ENCODE results near the gene TRIM66. TPM values are rescaled to one million over a fixed set of nuclear protein-coding genes. Genes with fewer than 3 reads are reported as not detected.

Gene TRIM66
- total RNA-seq, 2 experiments from 2014 or later: 24.7 to 28.4 TPM

- H3K4me1 Mint-ChIP-seq (ENCODE audit: low read depth): no peaks in the 10 kb centered on the region
- DNase-seq: no peak
- intact Hi-C loops (cut with micrococcal nuclease): no loop called here
- H3K9me3 Mint-ChIP-seq: no peaks in the 10 kb centered on the region
- ChIA-PET CTCF (no interaction called here), POLR2A (no interaction called here)
- no peak overlapping the region for H3K27ac Mint-ChIP-seq
- no peak for TF ChIP-seq CTCF (IDR thresholded peaks at IDR 0.05)
- no peak for ATAC-seq
- H3K36me3 Mint-ChIP-seq (ENCODE audit: low read depth): peaks cover 11% of the 10 kb centered on the region
- no peaks in the 10 kb centered on the region for H3K27me3 Mint-ChIP-seq
- no peak overlapping the region for H3K4me3 Mint-ChIP-seq
These were observed 30.3 kb downstream of the TRIM66 start for GRCh38 chr11:8652140-8652539.

GRCh38 chr11:8650401-8650990, 32.0 kb downstream of the TRIM66 start:
- H3K4me3 Mint-ChIP-seq: no peak overlapping the region
- H3K9me3 Mint-ChIP-seq: no peaks in the 10 kb centered on the region
- ATAC-seq (no peak), DNase-seq (no peak)
- H3K27me3 Mint-ChIP-seq: no peaks in the 10 kb centered on the region
- ChIA-PET POLR2A (no interaction called here), CTCF (interaction anchor here (0.9 kb wide), 1 partner anchor 11 kb away, joined by 3 read pairs; no protein-coding TSS in a partner anchor)
- intact Hi-C loops (cut with micrococcal nuclease): no loop called here
- no peak for TF ChIP-seq CTCF (IDR thresholded peaks at IDR 0.05)
- H3K36me3 Mint-ChIP-seq (ENCODE audit: low read depth): peaks cover 16% of the 10 kb centered on the region
- H3K27ac Mint-ChIP-seq: no peak overlapping the region
- H3K4me1 Mint-ChIP-seq (ENCODE audit: low read depth): no peaks in the 10 kb centered on the region

GRCh38 chr11:8649361-8649760, 33.1 kb downstream of the TRIM66 start:
- TF ChIP-seq CTCF (IDR thresholded peaks at IDR 0.05): no peak
- Mint-ChIP-seq H3K9me3 (no peaks in the 10 kb centered on the region), H3K36me3 (ENCODE audit: low read depth) (peaks cover 16% of the 10 kb centered on the region), H3K27me3 (no peaks in the 10 kb centered on the region), H3K27ac (no peak overlapping the region), H3K4me1 (ENCODE audit: low read depth) (no peaks in the 10 kb centered on the region), H3K4me3 (no peak overlapping the region)
- DNase-seq (no peak), ATAC-seq (no peak)
- CTCF ChIA-PET: no interaction called here
- POLR2A ChIA-PET: interaction anchor here (1.3 kb wide), 1 partner anchor 33 kb away, joined by 5 read pairs; the partner anchor contains the start of genes RPL27A and TRIM66
- intact Hi-C loops (cut with micrococcal nuclease): no loop called here

GRCh38 chr11:8646873-8647272, 35.6 kb downstream of the TRIM66 start:
- Mint-ChIP-seq H3K4me3 (no peak overlapping the region), H3K27ac (no peak overlapping the region), H3K27me3 (no peaks in the 10 kb centered on the region), H3K4me1 (ENCODE audit: low read depth) (peaks cover 2% of the 10 kb centered on the region), H3K36me3 (ENCODE audit: low read depth) (peaks cover 25% of the 10 kb centered on the region), H3K9me3 (no peaks in the 10 kb centered on the region)
- CTCF ChIA-PET: interaction anchor here (0.6 to 1.1 kb wide), 2 partner anchors 13 to 446 kb away, joined by 3 read pairs; no protein-coding TSS in a partner anchor
- DNase-seq (no peak), ATAC-seq (no peak)
- intact Hi-C loops (cut with micrococcal nuclease): no loop called here
- TF ChIP-seq CTCF (IDR thresholded peaks at IDR 0.05): no peak
- POLR2A ChIA-PET: interaction anchor here (1.1 kb wide), 1 partner anchor 10 kb away, joined by 3 read pairs; no protein-coding TSS in a partner anchor

- ChIA-PET CTCF (interaction anchor here (2.0 kb wide), 1 partner anchor 15 kb away, joined by 4 read pairs; no protein-coding TSS in a partner anchor), POLR2A (no interaction called here)
- no peaks in the 10 kb centered on the region for H3K27me3 Mint-ChIP-seq
- no peak for TF ChIP-seq CTCF (IDR thresholded peaks at IDR 0.05)
- peaks cover 56% of the 10 kb centered on the region for H3K36me3 Mint-ChIP-seq (ENCODE audit: low read depth)
- H3K4me1 Mint-ChIP-seq (ENCODE audit: low read depth): peaks cover 11% of the 10 kb centered on the region
- H3K9me3 Mint-ChIP-seq: no peaks in the 10 kb centered on the region
- intact Hi-C loops (cut with micrococcal nuclease): no loop called here
- H3K27ac Mint-ChIP-seq: peak overlapping the region; percentile 12
- no peak overlapping the region for H3K4me3 Mint-ChIP-seq
- DNase-seq (no peak), ATAC-seq (no peak)
These were observed 40.1 kb downstream of the TRIM66 start for GRCh38 chr11:8642196-8642841.

All from activated CD8-positive, alpha-beta T cell treated with anti-CD3 and anti-CD28 coated beads for 36 hours (primary cell).